ENCODE data around the gene ZCWPW1. TPM values are rescaled to one million over a fixed set of nuclear protein-coding genes. Genes with fewer than 3 reads are reported as not detected.

Gene ZCWPW1
- total RNA-seq: 10 to 100 TPM in 1 of 4 donors, 1 to 10 TPM in 3; 1.8 to 19.8 (median 3.6) TPM

GRCh38 chr7:100428199-100428966, at the start of gene ZCWPW1:
Gene ZCWPW1, minus strand, starts transcription at chr7:100428703. Its CDS starts 8,054 bp downstream, at chr7:100420649.
- TF ChIP-seq POLR2A (IDR thresholded peaks at IDR 0.05): peak; percentile 100
- TF ChIP-seq CTCF (IDR thresholded peaks at IDR 0.05): peak in 1 of 6 experiments; percentile 12

GRCh38 chr7:100477871-100478267, 49.4 kb upstream of the ZCWPW1 start:
- peaks cover 0 to 16% (median 0%) of the 10 kb centered on the region in 3 donors for H3K36me3 ChIP-seq
- H3K4me3 ChIP-seq: peak overlapping the region; percentile 84 to 98 (median 90)
- peak overlapping the region; percentile 56 to 98 (median 87) for H3K27ac ChIP-seq
- H3K27me3 ChIP-seq: no peaks in the 10 kb centered on the region
- no peaks in the 10 kb centered on the region for H3K9me3 ChIP-seq
- no peak for DNase-seq
- TF ChIP-seq POLR2A (IDR thresholded peaks at IDR 0.05) (no peak), CTCF (IDR thresholded peaks at IDR 0.05) (no peak)
- H3K4me1 ChIP-seq: peaks cover 0 to 45% (median 25%) of the 10 kb centered on the region in 4 donors

More at GRCh38 chr7:100428199-100428966, at the start of gene ZCWPW1:
- peak; percentile 96 to 98 (median 97) for DNase-seq
- Histone ChIP-seq H3K4me3 (peak within 1 kb of the TSS; percentile 59 to 91 (median 76)), H3K9me3 (no peaks in the 10 kb centered on the region), H3K27ac (peak within 1 kb of the TSS; percentile 96 to 100 (median 100)), H3K27me3 (no peaks in the 10 kb centered on the region), H3K36me3 (peaks cover 0 to 10% (median 0%) of the 10 kb centered on the region in 3 donors), H3K4me1 (peaks cover 0 to 26% (median 4%) of the 10 kb centered on the region in 4 donors)

GRCh38 chr7:100476903-100477870, 48.7 kb upstream of the ZCWPW1 start:
- peak in 3 of 6 experiments; percentile 11 to 37 (median 12) for TF ChIP-seq CTCF (IDR thresholded peaks at IDR 0.05)
- no peak for TF ChIP-seq POLR2A (IDR thresholded peaks at IDR 0.05)
- peaks cover 0 to 23% (median 0%) of the 10 kb centered on the region in 3 donors for H3K36me3 ChIP-seq
- no peaks in the 10 kb centered on the region for H3K9me3 ChIP-seq
- H3K4me3 ChIP-seq: peak overlapping the region; percentile 84 to 98 (median 90)
- H3K27ac ChIP-seq: peak overlapping the region; percentile 56 to 98 (median 87)
- H3K4me1 ChIP-seq: peaks cover 0 to 44% (median 23%) of the 10 kb centered on the region in 4 donors
- peak in 2 of 3 donors; percentile 57 to 62 for DNase-seq
- H3K27me3 ChIP-seq: no peaks in the 10 kb centered on the region

- peaks cover 0 to 44% (median 23%) of the 10 kb centered on the region in 4 donors for H3K4me1 ChIP-seq
- H3K9me3 ChIP-seq: no peaks in the 10 kb centered on the region
- DNase-seq: no peak
- no peaks in the 10 kb centered on the region for H3K27me3 ChIP-seq
- TF ChIP-seq POLR2A (IDR thresholded peaks at IDR 0.05) (no peak), CTCF (IDR thresholded peaks at IDR 0.05) (no peak)
- H3K4me3 ChIP-seq: peak overlapping the region in 3 of 4 donors; percentile 84 to 98 (median 86)
- peak overlapping the region; percentile 9 to 98 (median 27) for H3K27ac ChIP-seq
- H3K36me3 ChIP-seq: peaks cover 0 to 25% (median 0%) of the 10 kb centered on the region in 3 donors
Measured at GRCh38 chr7:100476101-100476780, 47.7 kb upstream of the ZCWPW1 start.

Data from Peyer's patch (tissue), 4 donors.